GM10847 (cell line): ENCODE measurements around the gene COBL.

Source experiments
- POLR2A ChIP-seq: IDR thresholded peaks from 2 replicates; pipeline ENCODE4 v1.6.1; 2011; ENCODE audit not compliant: insufficient read length; ENCODE audit errors: extremely low read depth

The COBL gene

GRCh38 chr7:51213618-51214017, 103.0 kb downstream of the COBL start:
- TF ChIP-seq POLR2A: no peak

- TF ChIP-seq POLR2A: no peak
These were observed 105.8 kb downstream of the COBL start for GRCh38 chr7:51210766-51211165.

- no peak for TF ChIP-seq POLR2A
These were observed 107.2 kb downstream of the COBL start for GRCh38 chr7:51209426-51209825.

GRCh38 chr7:51198654-51199053, 118.0 kb downstream of the COBL start:
- TF ChIP-seq POLR2A: no peak

GRCh38 chr7:51190969-51191368, 125.6 kb downstream of the COBL start:
- no peak for TF ChIP-seq POLR2A

GRCh38 chr7:51189777-51190176, 126.8 kb downstream of the COBL start:
- no peak for TF ChIP-seq POLR2A

- TF ChIP-seq POLR2A: no peak
These were observed 127.6 kb downstream of the COBL start for GRCh38 chr7:51188987-51189386.

GRCh38 chr7:51187941-51188340, 128.7 kb downstream of the COBL start:
- no peak for TF ChIP-seq POLR2A

- TF ChIP-seq POLR2A: no peak
These were observed 130.1 kb downstream of the COBL start for GRCh38 chr7:51186531-51186930.

- TF ChIP-seq POLR2A: no peak
These were observed 133.9 kb downstream of the COBL start for GRCh38 chr7:51182636-51183166.

- TF ChIP-seq POLR2A: no peak
These were observed 136.5 kb downstream of the COBL start for GRCh38 chr7:51180092-51180491.

GRCh38 chr7:51175992-51176388, 140.6 kb downstream of the COBL start:
- no peak for TF ChIP-seq POLR2A

- no peak for TF ChIP-seq POLR2A
These were observed 141.2 kb downstream of the COBL start for GRCh38 chr7:51175316-51175991.

- TF ChIP-seq POLR2A: no peak
These were observed 151.3 kb downstream of the COBL start for GRCh38 chr7:51165337-51165736.

- TF ChIP-seq POLR2A: no peak
These were observed 153.8 kb downstream of the COBL start for GRCh38 chr7:51162724-51163329.

- no peak for TF ChIP-seq POLR2A
These were observed 154.7 kb downstream of the COBL start for GRCh38 chr7:51161937-51162336.
